H9 (cell line): Measurements from ENCODE around the gene HK2. TPM values are rescaled to one million over a fixed set of nuclear protein-coding genes. Genes with fewer than 3 reads are reported as not detected.
A peak's percentile ranks its signal among the peaks of the same experiment; 100 is the strongest.

Experiments used
- DNase-seq: peaks from one replicate; pipeline ENCODE4 v3.0.0-alpha.2; 2017
- H2AFZ ChIP-seq: one replicate; pipeline ENCODE4 v1.6.1; 2013; ENCODE audit warnings: mild to moderate bottlenecking, low read length, control low read depth, moderate library complexity
- H2AK5ac ChIP-seq: 2 replicates; pipeline ENCODE4 v1.6.1; 2013; ENCODE audit warnings: low read length, control low read depth, mixed read lengths; ENCODE audit not compliant: insufficient read length
- H2BK120ac ChIP-seq: one replicate; pipeline ENCODE4 v1.6.1; 2013; ENCODE audit warnings: low read depth, mild to moderate bottlenecking, low read length, control low read depth, inconsistent platforms; ENCODE audit not compliant: poor library complexity, severe bottlenecking
- H2BK12ac ChIP-seq: 2 replicates; pipeline ENCODE4 v1.6.1; 2013; ENCODE audit warnings: low read length, control low read depth, mixed read lengths, low read depth; ENCODE audit not compliant: insufficient read length
- H2BK15ac ChIP-seq: 2 replicates; pipeline ENCODE4 v1.6.1; 2013; ENCODE audit warnings: low read depth, low read length, control low read depth
- H2BK20ac ChIP-seq: one replicate; pipeline ENCODE4 v1.6.1; 2013; ENCODE audit warnings: low read depth, mild to moderate bottlenecking, low read length, control low read depth, inconsistent platforms; ENCODE audit not compliant: poor library complexity, severe bottlenecking
- H2BK5ac ChIP-seq: 2 replicates; pipeline ENCODE4 v1.6.1; 2013; ENCODE audit warnings: low read length, control low read depth, mixed read lengths; ENCODE audit not compliant: insufficient read length
- H3K14ac ChIP-seq: 2 replicates; pipeline ENCODE4 v1.6.1; 2013; ENCODE audit warnings: low read length, control low read depth; ENCODE audit not compliant: insufficient read depth
- H3K18ac ChIP-seq: 2 replicates; pipeline ENCODE4 v1.6.1; 2013; ENCODE audit warnings: low read depth, mild to moderate bottlenecking, mixed read lengths, low read length, control low read depth; ENCODE audit not compliant: insufficient read length
- H3K23ac ChIP-seq: 2 replicates; pipeline ENCODE4 v1.6.1; 2013; ENCODE audit warnings: low read length, control low read depth, mixed read lengths, low read depth; ENCODE audit not compliant: insufficient read length
- H3K23me2 ChIP-seq: 2 replicates; pipeline ENCODE4 v1.6.1; 2013; ENCODE audit warnings: low read depth, mild to moderate bottlenecking, mixed read lengths, low read length, control low read depth; ENCODE audit not compliant: insufficient read length, poor library complexity, severe bottlenecking
- H3K27ac ChIP-seq: 2 replicates; pipeline ENCODE4 v1.5.1; 2013; ENCODE audit warnings: low read length, control low read depth, mixed read lengths, low read depth; ENCODE audit not compliant: insufficient read length
- H3K27me3 ChIP-seq: 2 replicates; pipeline ENCODE4 v1.6.1; 2013; ENCODE audit warnings: low read length, control low read depth, inconsistent platforms; ENCODE audit not compliant: insufficient read depth
- H3K4ac ChIP-seq: 2 replicates; pipeline ENCODE4 v1.6.1; 2013; ENCODE audit warnings: low read depth, mild to moderate bottlenecking, control low read depth, inconsistent platforms, low read length, moderate library complexity
- H3K4me1 ChIP-seq: 2 replicates; pipeline ENCODE4 v1.6.1; 2013; ENCODE audit warnings: low read length, control low read depth, inconsistent platforms; ENCODE audit not compliant: insufficient read depth
- H3K4me2 ChIP-seq: 2 replicates; pipeline ENCODE4 v1.6.1; 2013; ENCODE audit warnings: low read length, control low read depth, mixed read lengths; ENCODE audit not compliant: insufficient read length, insufficient read depth
- H3K56ac ChIP-seq: 2 replicates; pipeline ENCODE4 v1.6.1; 2013; ENCODE audit warnings: low read depth, mild to moderate bottlenecking, mixed read lengths, low read length, control low read depth; ENCODE audit not compliant: insufficient read length
- H3K79me1 ChIP-seq: 2 replicates; pipeline ENCODE4 v1.6.1; 2013; ENCODE audit warnings: low read depth, mild to moderate bottlenecking, moderate library complexity, low read length, control low read depth, inconsistent platforms; ENCODE audit not compliant: insufficient read depth, poor library complexity, severe bottlenecking
- H3K79me2 ChIP-seq: 2 replicates; pipeline ENCODE4 v1.6.1; 2013; ENCODE audit warnings: low read length, control low read depth, inconsistent platforms; ENCODE audit not compliant: insufficient read depth
- H3K9ac ChIP-seq: 2 replicates; pipeline ENCODE4 v1.6.1; 2013; ENCODE audit warnings: low read length, control low read depth, mixed read lengths; ENCODE audit not compliant: insufficient read length; ENCODE audit errors: extremely low read depth
- H3K9me3 ChIP-seq: one replicate; pipeline ENCODE4 v1.6.1; 2013; ENCODE audit warnings: low read depth, low read length, inconsistent platforms; ENCODE audit not compliant: control insufficient read depth
- H3T11ph ChIP-seq: one replicate; pipeline ENCODE4 v1.6.1; 2013; ENCODE audit warnings: mild to moderate bottlenecking, low read length, control low read depth, inconsistent platforms
- H4K20me1 ChIP-seq: one replicate; pipeline ENCODE4 v1.6.1; 2013; ENCODE audit not compliant: control insufficient read depth, insufficient read length, insufficient read depth
- H4K5ac ChIP-seq: 2 replicates; pipeline ENCODE4 v1.6.1; 2013; ENCODE audit warnings: low read depth, mild to moderate bottlenecking, mixed read lengths, low read length, control low read depth; ENCODE audit not compliant: insufficient read length
- H4K8ac ChIP-seq: replicated peaks from 2 replicates; pipeline ENCODE4 v1.6.1; 2013; ENCODE audit warnings: low read length, control low read depth, mixed read lengths, low read depth; ENCODE audit not compliant: insufficient read length
- H4K91ac ChIP-seq: 2 replicates; pipeline ENCODE4 v1.6.1; 2013; ENCODE audit warnings: low read depth, mild to moderate bottlenecking, moderate library complexity, mixed read lengths, low read length, control low read depth; ENCODE audit not compliant: insufficient read length
- H3K27ac Mint-ChIP-seq, 3 experiments: 2 replicates in 2 of 3; 3 replicates in 1 of 3; pipeline ENCODE4 v1.8.0; 2020 to 2021; ENCODE audit warnings: mixed read lengths in 3 of 3, mild to moderate bottlenecking in 1 of 3, moderate library complexity in 1 of 3
- H3K27me3 Mint-ChIP-seq: 2 replicates; pipeline ENCODE4 v1.8.0; 2021; ENCODE audit warnings: low read depth, mild to moderate bottlenecking, moderate library complexity, mixed read lengths
- H3K36me3 Mint-ChIP-seq, 3 experiments: 2 replicates in 2 of 3; 3 replicates in 1 of 3; pipeline ENCODE4 v1.8.0; 2020 to 2021; ENCODE audit warnings: low read depth in 3 of 3, mixed read lengths in 3 of 3; ENCODE audit not compliant: insufficient read depth in 1 of 3
- H3K4me1 Mint-ChIP-seq, 2 experiments: 2 replicates each; pipeline ENCODE4 v1.8.0; 2020; ENCODE audit warnings: mixed read lengths in 2 of 2
- H3K4me3 Mint-ChIP-seq, 2 experiments: 2 replicates in 1 of 2; 3 replicates in 1 of 2; pipeline ENCODE4 v1.8.0; 2020 to 2021; ENCODE audit warnings: mild to moderate bottlenecking in 2 of 2, mixed read lengths in 2 of 2, moderate library complexity in 1 of 2
- H3K9me3 Mint-ChIP-seq, 2 experiments: 2 replicates in 1 of 2; 3 replicates in 1 of 2; pipeline ENCODE4 v1.8.0; 2020; ENCODE audit warnings: mild to moderate bottlenecking in 2 of 2, mixed read lengths in 2 of 2, moderate library complexity in 1 of 2
- WGBS: extraction: QIAGEN DNeasy Blood & Tissue Kit; methylation state at CpG from one replicate; pipeline ENCODE4 v1.1.7; 2013; ENCODE audit warnings: missing lambda C conversion rate, low lambda C conversion rate, mixed read lengths; ENCODE audit not compliant: insufficient read length; ENCODE audit errors: extremely low coverage; 5-methylcytosine and 5-hydroxymethylcytosine counted together
- total RNA-seq: library from RNA; stranded (reverse); gene quantifications from 2 replicates; pipeline ENCODE4 v1.2.1, GENCODE V29; 2021
- TF ChIP-seq, protein P1 (sequence below): fragments of 200-600 bp; sonication (generic); conservative IDR thresholded peaks from 3 replicates; pipeline ENCODE4 v1.8.0; 2021; ENCODE audit warnings: antibody characterized with exemption, mild to moderate bottlenecking

HK2 gene
- total RNA-seq, 1 experiment from 2014 or later = 54.3 TPM

DNA sequence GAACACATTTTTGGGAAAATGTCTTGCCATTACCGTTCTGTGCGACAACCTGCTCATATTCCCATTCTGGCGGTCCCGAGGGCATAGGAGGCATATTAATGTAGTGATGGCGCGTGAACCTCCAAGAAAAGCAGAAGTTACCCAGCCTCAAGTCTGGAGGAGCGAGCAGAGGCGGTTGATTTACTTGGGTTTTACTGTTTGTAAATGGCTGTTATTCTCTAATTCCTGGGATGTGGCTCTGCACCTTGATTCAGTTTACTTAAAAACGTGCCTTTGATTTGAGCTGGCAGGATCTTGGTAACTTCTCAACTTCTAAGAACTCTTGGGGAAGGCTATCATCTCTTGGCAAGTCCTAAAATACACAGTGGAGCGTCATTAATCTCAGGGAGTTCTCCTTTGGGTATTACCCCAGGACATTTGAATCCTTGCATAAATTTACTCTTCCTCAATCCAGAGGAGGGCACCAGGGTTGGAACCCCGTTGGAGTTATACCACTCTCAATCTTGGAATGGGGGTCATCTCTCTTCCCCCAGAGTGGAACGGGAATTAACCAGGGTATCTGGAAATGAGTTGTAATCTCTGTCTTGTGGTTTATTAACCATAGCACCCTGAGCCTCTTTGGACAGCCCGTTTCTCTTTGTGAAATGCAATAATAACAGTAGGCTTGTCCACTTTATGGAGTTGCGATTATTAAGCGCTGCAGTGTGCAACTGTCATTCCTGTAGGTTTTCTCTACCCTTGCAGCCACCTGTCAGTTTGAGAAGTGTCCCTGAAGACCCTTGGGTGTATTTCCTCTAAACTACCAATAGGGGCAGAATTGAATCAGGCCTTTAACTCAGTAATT is 2.1 kb downstream of the HK2 start:
- no peaks in the 10 kb centered on the region for H3K27me3 ChIP-seq
- WGBS = no CpG with 5 or more reads among the region's 15 CpGs
- peak overlapping the region; percentile 100 for H3K4me2 ChIP-seq
- Mint-ChIP-seq H3K27me3 (peaks cover 2% of the 10 kb centered on the region), H3K4me1 (peaks cover 47 to 52% of the 10 kb centered on the region in 2 experiments), H3K9me3 (no peaks in the 10 kb centered on the region; a peak in 1 of 5 replicates), H3K36me3 (peaks cover 6 to 25% (median 11%) of the 10 kb centered on the region in 3 experiments; a peak in 5 of 7 replicates), H3K4me3 (peak overlapping the region; percentile 91 to 94), H3K27ac (peak overlapping the region; percentile 79 to 100 (median 99); a peak in 6 of 7 replicates)
- peak overlapping the region; percentile 28 for H3K9ac ChIP-seq
- H3T11ph ChIP-seq = no peak overlapping the region
- H3K14ac ChIP-seq = no peak overlapping the region; the same call in 1 of the 2 replicates
- no peak overlapping the region for H2BK15ac ChIP-seq
- no peak overlapping the region for H3K27ac ChIP-seq
- no peak overlapping the region for H3K18ac ChIP-seq
- no peak overlapping the region for H2AK5ac ChIP-seq
- H4K91ac ChIP-seq = no peak overlapping the region
- no peak overlapping the region for H4K8ac ChIP-seq
- TF ChIP-seq, protein P1, sequence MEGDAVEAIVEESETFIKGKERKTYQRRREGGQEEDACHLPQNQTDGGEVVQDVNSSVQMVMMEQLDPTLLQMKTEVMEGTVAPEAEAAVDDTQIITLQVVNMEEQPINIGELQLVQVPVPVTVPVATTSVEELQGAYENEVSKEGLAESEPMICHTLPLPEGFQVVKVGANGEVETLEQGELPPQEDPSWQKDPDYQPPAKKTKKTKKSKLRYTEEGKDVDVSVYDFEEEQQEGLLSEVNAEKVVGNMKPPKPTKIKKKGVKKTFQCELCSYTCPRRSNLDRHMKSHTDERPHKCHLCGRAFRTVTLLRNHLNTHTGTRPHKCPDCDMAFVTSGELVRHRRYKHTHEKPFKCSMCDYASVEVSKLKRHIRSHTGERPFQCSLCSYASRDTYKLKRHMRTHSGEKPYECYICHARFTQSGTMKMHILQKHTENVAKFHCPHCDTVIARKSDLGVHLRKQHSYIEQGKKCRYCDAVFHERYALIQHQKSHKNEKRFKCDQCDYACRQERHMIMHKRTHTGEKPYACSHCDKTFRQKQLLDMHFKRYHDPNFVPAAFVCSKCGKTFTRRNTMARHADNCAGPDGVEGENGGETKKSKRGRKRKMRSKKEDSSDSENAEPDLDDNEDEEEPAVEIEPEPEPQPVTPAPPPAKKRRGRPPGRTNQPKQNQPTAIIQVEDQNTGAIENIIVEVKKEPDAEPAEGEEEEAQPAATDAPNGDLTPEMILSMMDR = peak; percentile 77
- H3K9me3 ChIP-seq = no peaks in the 10 kb centered on the region
- peaks cover 10% of the 10 kb centered on the region for H3K23me2 ChIP-seq
- H3K4me1 ChIP-seq = peaks cover 16% of the 10 kb centered on the region
- no peak overlapping the region for H2AFZ ChIP-seq
- H2BK120ac ChIP-seq = no peak overlapping the region
- H3K4ac ChIP-seq = no peak overlapping the region
- no peaks in the 10 kb centered on the region for H4K20me1 ChIP-seq
- H3K79me1 ChIP-seq = peaks cover 4% of the 10 kb centered on the region
- no peak overlapping the region for H4K5ac ChIP-seq
- no peak overlapping the region for H2BK20ac ChIP-seq
- H3K56ac ChIP-seq = no peak overlapping the region
- H3K23ac ChIP-seq = no peak overlapping the region
- H2BK5ac ChIP-seq = no peak overlapping the region
- H3K79me2 ChIP-seq = peaks cover 24% of the 10 kb centered on the region; the same call in 1 of the 2 replicates
- DNase-seq = peak; percentile 36
- H2BK12ac ChIP-seq = no peak overlapping the region
